NCI-H146 treated with DMSO at 0.1 percent for 48 hours (cell line): ENCODE results near the gene TAX1BP1.

Source experiments
- DNase-seq: peaks from one replicate; lab custom pipeline; 2025; ENCODE audit not compliant: unreplicated experiment; lab: John Stamatoyannopoulos, UW

Gene TAX1BP1

DNA sequence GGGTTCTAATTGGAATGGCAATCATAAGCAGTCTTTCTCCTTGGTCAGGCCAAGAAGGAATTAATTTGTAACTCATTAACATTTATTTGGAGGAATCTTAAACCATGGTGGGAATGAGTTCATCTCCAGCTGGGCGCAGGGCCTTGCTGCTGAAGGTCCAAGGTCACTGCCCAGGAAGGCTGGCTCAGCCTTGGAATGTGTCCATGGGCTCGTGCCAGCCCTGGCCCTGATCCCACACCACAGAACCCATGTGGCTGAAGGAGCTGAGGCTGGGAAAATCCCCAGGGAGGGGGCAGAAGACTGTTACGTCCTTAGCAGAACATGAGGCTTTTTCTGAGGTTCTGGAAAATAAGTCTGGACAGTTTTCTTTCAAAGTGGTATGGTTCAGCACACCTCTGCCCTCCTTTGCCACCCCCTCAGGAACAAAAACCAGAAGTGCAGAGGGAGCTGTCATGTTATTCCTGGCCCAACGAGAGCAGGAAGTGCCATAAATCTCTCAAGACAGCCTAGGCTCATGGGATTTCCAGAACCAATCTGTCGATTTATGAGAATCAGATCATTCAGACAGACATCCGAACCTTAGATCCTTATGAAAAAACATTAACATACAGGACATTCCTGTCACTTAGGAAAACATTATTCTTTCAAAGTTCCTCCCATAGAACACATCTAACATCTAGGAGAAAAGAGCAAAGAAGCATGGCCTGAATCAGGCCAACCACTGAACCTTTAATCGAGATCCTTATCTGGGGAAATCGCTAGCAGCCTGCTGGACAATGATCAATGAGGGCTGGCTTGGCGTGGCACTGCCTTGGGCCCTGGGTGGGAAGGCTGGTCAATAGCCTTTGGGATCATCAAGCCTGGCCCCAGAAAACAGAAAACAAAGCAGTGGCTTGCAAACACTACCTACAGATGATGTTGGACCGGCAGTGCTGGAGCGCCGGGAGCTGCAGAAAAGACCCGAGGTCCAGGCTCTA lies 134.3 kb downstream of the TAX1BP1 start:
- no peak for DNase-seq

DNA sequence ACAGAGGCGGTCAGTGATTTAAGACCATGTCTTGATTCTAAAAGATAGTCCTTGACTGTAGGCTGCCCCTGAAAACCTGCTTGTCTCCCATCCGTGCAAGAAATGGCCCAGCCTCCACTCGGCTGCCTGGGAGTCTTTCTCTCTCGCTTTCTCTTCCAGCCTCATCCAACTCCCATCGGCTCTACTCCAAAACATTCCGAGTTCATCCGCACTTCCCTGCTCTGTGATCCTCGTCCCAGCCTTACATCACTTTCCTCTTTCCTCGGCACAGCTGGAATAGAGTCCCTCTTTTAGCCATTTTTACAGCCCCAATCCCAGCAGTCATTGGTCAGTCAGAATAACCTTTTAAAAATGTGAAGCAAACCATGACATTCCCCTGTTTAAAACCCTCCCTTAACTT lies 135.1 kb downstream of the TAX1BP1 start:
- DNase-seq = no peak

DNA sequence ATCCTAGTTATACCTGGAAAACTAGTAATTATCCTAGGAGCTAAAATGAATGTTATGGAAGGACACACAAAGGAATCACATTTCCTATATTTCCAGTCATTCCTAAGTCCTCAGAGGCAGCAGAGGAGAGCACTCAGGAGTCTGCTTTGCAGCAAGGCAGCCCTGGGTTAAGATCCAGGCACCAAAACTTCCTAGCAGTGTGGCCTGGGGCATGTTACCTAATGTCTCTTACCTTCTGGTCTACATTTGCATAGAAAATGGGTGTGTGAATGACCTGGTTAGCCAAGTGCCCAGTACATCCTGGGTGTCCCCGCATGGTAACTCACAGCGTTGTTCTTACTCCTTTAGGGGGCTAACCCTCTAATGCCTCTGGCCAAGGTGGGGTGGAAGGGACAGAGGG lies 135.9 kb downstream of the TAX1BP1 start:
- DNase-seq = no peak

DNA sequence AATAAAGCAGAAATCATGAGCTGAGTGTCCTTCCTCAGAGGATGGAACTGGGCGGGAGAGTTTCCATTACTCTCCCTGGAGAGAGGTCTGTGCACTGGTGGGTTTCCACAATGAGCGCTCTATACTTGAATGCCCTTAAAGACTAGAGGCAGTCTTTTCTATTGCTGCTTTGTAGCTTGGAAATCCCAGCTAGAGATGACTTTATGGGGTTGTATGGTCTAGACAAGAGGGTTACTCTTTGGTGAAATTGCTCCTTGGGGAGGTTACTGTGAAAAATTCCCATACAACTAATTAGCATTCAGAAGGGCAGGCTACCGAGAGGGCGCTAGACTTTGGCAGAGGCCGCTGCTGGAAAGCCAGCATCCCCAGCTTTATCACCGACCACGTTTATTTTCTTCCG lies 136.8 kb downstream of the TAX1BP1 start:
- DNase-seq = no peak
